ENCODE data around the gene CALHM1. TPM values are rescaled to one million over a fixed set of nuclear protein-coding genes. Genes with fewer than 3 reads are reported as not detected.

CALHM1 gene
- total RNA-seq, 1 donor from 2014 or later = not detected

- intact Hi-C loops (cut with DNase I) = no loop called here
- TF ChIP-seq CTCF (IDR thresholded peaks at IDR 0.05) = no peak
- Histone ChIP-seq H3K4me1 (peaks cover 56% of the 10 kb centered on the region), H3K27me3 (no peaks in the 10 kb centered on the region), H3K9me3 (no peaks in the 10 kb centered on the region), H3K4me3 (no peak overlapping the region), H3K27ac (peak overlapping the region; percentile 83), H3K36me3 (peaks cover 78% of the 10 kb centered on the region)
- ATAC-seq (no peak), DNase-seq (no peak)
Measured at GRCh38 chr10:103447187-103447586, 11.5 kb downstream of the CALHM1 start.

- intact Hi-C loops (cut with DNase I) = no loop called here
- TF ChIP-seq CTCF (IDR thresholded peaks at IDR 0.05) = no peak
- Histone ChIP-seq H3K27me3 (no peaks in the 10 kb centered on the region), H3K9me3 (no peaks in the 10 kb centered on the region), H3K4me1 (peaks cover 52% of the 10 kb centered on the region), H3K27ac (peak overlapping the region; percentile 83), H3K4me3 (no peak overlapping the region), H3K36me3 (peaks cover 91% of the 10 kb centered on the region)
- ATAC-seq (peak; percentile 11), DNase-seq (no peak)
Measured at GRCh38 chr10:103445767-103446567, 12.7 kb downstream of the CALHM1 start.

GRCh38 chr10:103445366-103445765 is 13.3 kb downstream of the CALHM1 start:
- no peak for DNase-seq
- Histone ChIP-seq H3K9me3 (no peaks in the 10 kb centered on the region), H3K27me3 (no peaks in the 10 kb centered on the region), H3K4me1 (peaks cover 48% of the 10 kb centered on the region), H3K4me3 (no peak overlapping the region), H3K27ac (peak overlapping the region; percentile 83), H3K36me3 (peaks cover 93% of the 10 kb centered on the region)
- no peak for TF ChIP-seq CTCF (IDR thresholded peaks at IDR 0.05)
- intact Hi-C loops (cut with DNase I) = no loop called here
- ATAC-seq = no peak

GRCh38 chr10:103444478-103444877 is 14.2 kb downstream of the CALHM1 start:
- peaks cover 93% of the 10 kb centered on the region for H3K36me3 ChIP-seq
- H3K4me3 ChIP-seq = no peak overlapping the region
- ATAC-seq = no peak
- H3K4me1 ChIP-seq = peaks cover 39% of the 10 kb centered on the region
- H3K9me3 ChIP-seq = no peaks in the 10 kb centered on the region
- no peak for TF ChIP-seq CTCF (IDR thresholded peaks at IDR 0.05)
- H3K27ac ChIP-seq = no peak overlapping the region
- no peaks in the 10 kb centered on the region for H3K27me3 ChIP-seq
- intact Hi-C loops (cut with DNase I) = no loop called here
- no peak for DNase-seq

GRCh38 chr10:103443475-103444185 is 15.1 kb downstream of the CALHM1 start:
- Histone ChIP-seq H3K27ac (no peak overlapping the region), H3K4me1 (peaks cover 30% of the 10 kb centered on the region), H3K9me3 (no peaks in the 10 kb centered on the region), H3K4me3 (no peak overlapping the region), H3K36me3 (peaks cover 93% of the 10 kb centered on the region), H3K27me3 (no peaks in the 10 kb centered on the region)
- ATAC-seq (no peak), DNase-seq (no peak)
- no peak for TF ChIP-seq CTCF (IDR thresholded peaks at IDR 0.05)
- intact Hi-C loops (cut with DNase I) = no loop called here

Data from upper lobe of right lung (tissue), 1 donor.